Adrenal gland (tissue), 12 donors: ENCODE data around the gene TRIM24. TPM values are rescaled to one million over a fixed set of nuclear protein-coding genes. Genes with fewer than 3 reads are reported as not detected.

Experiments
- DNase-seq, 7 donors: peaks; one replicate each; pipeline ENCODE4 v3.0.0-alpha.2; 2019 to 2020
- H3K27ac ChIP-seq, 5 donors: fragments of 200-600 bp; sonication (generic) in 4 of 5; 1 replicate in 3 of 5; 2 replicates in 2 of 5; pipeline versions ENCODE4 v1.5.1 to v1.8.0; 2016 to 2020; ENCODE audit warnings: mild to moderate bottlenecking in 1 of 5
- H3K27me3 ChIP-seq: fragments of 200-600 bp; 2 replicates; pipeline ENCODE4 v1.8.0; 2021
- H3K36me3 ChIP-seq, 2 donors: fragments of 200-600 bp; replicated peaks in 1 of 2; 1 replicate in 1 of 2; 2 replicates in 1 of 2; pipeline versions ENCODE4 v1.5.1 to v1.8.0; 2018 to 2022
- H3K4me1 ChIP-seq, 2 donors: fragments of 200-600 bp; replicated peaks in 1 of 2; 1 replicate in 1 of 2; 2 replicates in 1 of 2; pipeline versions ENCODE4 v1.5.1 to v1.8.0; 2018 to 2021
- H3K4me3 ChIP-seq, 4 donors: fragments of 200-600 bp; sonication (generic) in 3 of 4; one replicate each; pipeline ENCODE4 v1.5.1; 2016 to 2018
- H3K9me3 ChIP-seq, 3 donors: fragments of 200-600 bp; sonication (generic) in 1 of 3; replicated peaks in 1 of 3; 1 replicate in 2 of 3; 2 replicates in 1 of 3; pipeline versions ENCODE4 v1.5.1 to v1.8.0; 2016 to 2021
- CTCF ChIP-seq, 6 experiments: fragments of 450-650 bp in 4 of 6; fragments of 200-600 bp in 2 of 6; sonication (generic) in 1 of 6; IDR thresholded peaks; 1 replicate in 5 of 6; 2 replicates in 1 of 6; pipeline versions ENCODE4 v1.5.1 to v1.8.0; 2016 to 2021; ENCODE audit warnings: antibody characterized with exemption in 6 of 6, mild to moderate bottlenecking in 2 of 6, moderate library complexity in 1 of 6
- POLR2A ChIP-seq, 2 donors: fragments of 450-650 bp; IDR thresholded peaks; one replicate each; pipeline ENCODE4 v1.6.1; 2017; ENCODE audit warnings: antibody characterized with exemption in 2 of 2, mild to moderate bottlenecking in 2 of 2, moderate library complexity in 1 of 2
- WGBS, 4 donors: extraction: QIAGEN DNeasy Blood & Tissue Kit in 2 of 4; methylation state at CpG; one replicate each; pipeline versions ENCODE4 v1.1.5 to v1.1.7; 2013 to 2017; 5-methylcytosine and 5-hydroxymethylcytosine counted together
- intact Hi-C, 2 donors: fragments of 100-400 bp; cut with DNase I; formaldehyde crosslinking; loops; one replicate each; pipeline versions ENCODE4 v1.14.1 to v1.15.0; 2022 to 2023
- polyA plus RNA-seq, 3 donors: library from polyadenylated mRNA; stranded (reverse); fragments of 200-250 nt in 2 of 3; fragments of 350-450 nt in 1 of 3; fragmentation: Illumina TruSeq in 1 of 3; extraction: RNeasy Lipid Tissue Mini Kit (QIAGEN cat#74804) in 1 of 3; gene quantifications; one replicate each; pipeline ENCODE4 v1.2.3, GENCODE V29; 2013 to 2014
- total RNA-seq, 9 donors: library from RNA; depleted of rRNA in 4 of 9; stranded (reverse); fragments of >200 nt in 4 of 9; fragments of 120-200 nt in 1 of 9; fragmentation: NEBNext Ultra II Directional in 1 of 9; extraction: Animal tissue kit (Norgen Biotek cat#: 25700) in 1 of 9; gene quantifications; one replicate each; pipeline versions ENCODE4 v1.1.0 to v1.2.4, GENCODE V29; 2013 to 2023
- donor health status: healthy with polysubstance abuse.
- donor health status: Bipolar disorder and iron deficiency.
- donor health status: DM: yes; HTN: yes; CAD: no.
- donor health status: DM: no; HTN: no; CAD: no.
- donor health status: DM: no; HTN: no; CAD: no.
- donor health status: DM: yes; HTN: yes; CAD: no.

Gene TRIM24
- total and polyA plus RNA-seq, 12 donors: 22.7 to 103 (median 59.4) TPM

GRCh38 chr7:138602451-138602850 is 142.4 kb downstream of the TRIM24 start:
- TF ChIP-seq POLR2A (IDR thresholded peaks at IDR 0.05) (no peak), CTCF (IDR thresholded peaks at IDR 0.05) (no peak)
- H3K36me3 ChIP-seq: no peaks in the 10 kb centered on the region
- 53 to 80% (median 78%) methylated on average over 1 of the region's 1 CpG for WGBS, 4 donors
- no peaks in the 10 kb centered on the region for H3K4me1 ChIP-seq
- H3K27me3 ChIP-seq: no peaks in the 10 kb centered on the region
- H3K4me3 ChIP-seq: no peak overlapping the region
- H3K27ac ChIP-seq: no peak overlapping the region
- H3K9me3 ChIP-seq: no peaks in the 10 kb centered on the region
- intact Hi-C loops: no loop called here
- DNase-seq: no peak

- intact Hi-C loops: no loop called here
- no peaks in the 10 kb centered on the region for H3K9me3 ChIP-seq
- 90 to 92% (median 91%) methylated on average over 8 of the region's 8 CpGs for WGBS, 4 donors
Measured at GRCh38 chr7:138603549-138604318, 143.7 kb downstream of the TRIM24 start.

GRCh38 chr7:138606236-138606635 is 146.2 kb downstream of the TRIM24 start:
- Histone ChIP-seq H3K27ac (no peak overlapping the region), H3K9me3 (no peaks in the 10 kb centered on the region), H3K27me3 (no peaks in the 10 kb centered on the region), H3K4me3 (no peak overlapping the region), H3K4me1 (peaks cover 6 to 8% of the 10 kb centered on the region in 2 donors), H3K36me3 (no peaks in the 10 kb centered on the region)
- WGBS, 4 donors: 87 to 95% (median 95%) methylated on average over 3 of the region's 3 CpGs
- DNase-seq: no peak
- intact Hi-C loops: no loop called here
- TF ChIP-seq POLR2A (IDR thresholded peaks at IDR 0.05) (no peak), CTCF (IDR thresholded peaks at IDR 0.05) (no peak)

More at GRCh38 chr7:138603549-138604318, 143.7 kb downstream of the TRIM24 start:
- no peak overlapping the region for H3K4me3 ChIP-seq
- H3K36me3 ChIP-seq: no peaks in the 10 kb centered on the region
- no peaks in the 10 kb centered on the region for H3K4me1 ChIP-seq
- no peaks in the 10 kb centered on the region for H3K27me3 ChIP-seq
- H3K27ac ChIP-seq: no peak overlapping the region
- TF ChIP-seq POLR2A (IDR thresholded peaks at IDR 0.05) (no peak), CTCF (IDR thresholded peaks at IDR 0.05) (no peak)
- no peak for DNase-seq

GRCh38 chr7:138607216-138608126 is 147.4 kb downstream of the TRIM24 start:
- H3K27ac ChIP-seq: no peak overlapping the region
- intact Hi-C loops: no loop called here
- no peaks in the 10 kb centered on the region for H3K27me3 ChIP-seq
- peaks cover 6 to 8% of the 10 kb centered on the region in 2 donors for H3K4me1 ChIP-seq
- H3K4me3 ChIP-seq: no peak overlapping the region
- TF ChIP-seq CTCF (IDR thresholded peaks at IDR 0.05) (no peak), POLR2A (IDR thresholded peaks at IDR 0.05) (no peak)
- WGBS, 4 donors: 81 to 88% (median 83%) methylated on average over 11 of the region's 11 CpGs
- no peaks in the 10 kb centered on the region for H3K36me3 ChIP-seq
- DNase-seq: no peak
- H3K9me3 ChIP-seq: no peaks in the 10 kb centered on the region
